Right lobe of liver (tissue), 4 donors: ENCODE measurements around the gene CCL2.

Source experiments
- POLR2A ChIP-seq: fragments of 450-650 bp; IDR thresholded peaks from one replicate; pipeline ENCODE4 v1.6.1; 2017; ENCODE audit warnings: antibody characterized with exemption, mild to moderate bottlenecking
- TF ChIP-seq, protein P1 (sequence below), 4 donors: fragments of 200-600 bp in 3 of 4; fragments of 450-650 bp in 1 of 4; IDR thresholded peaks; one replicate each; pipeline versions ENCODE4 v1.5.1 to v1.8.0; 2016 to 2022; ENCODE audit warnings: antibody characterized with exemption in 4 of 4, mild to moderate bottlenecking in 2 of 4
- donor health status: DM: no; HTN: no; CAD: no.
- donor health status: DM: no; HTN: no; CAD: no.
- donor health status: DM: no; HTN: yes; CAD: no.

DNA sequence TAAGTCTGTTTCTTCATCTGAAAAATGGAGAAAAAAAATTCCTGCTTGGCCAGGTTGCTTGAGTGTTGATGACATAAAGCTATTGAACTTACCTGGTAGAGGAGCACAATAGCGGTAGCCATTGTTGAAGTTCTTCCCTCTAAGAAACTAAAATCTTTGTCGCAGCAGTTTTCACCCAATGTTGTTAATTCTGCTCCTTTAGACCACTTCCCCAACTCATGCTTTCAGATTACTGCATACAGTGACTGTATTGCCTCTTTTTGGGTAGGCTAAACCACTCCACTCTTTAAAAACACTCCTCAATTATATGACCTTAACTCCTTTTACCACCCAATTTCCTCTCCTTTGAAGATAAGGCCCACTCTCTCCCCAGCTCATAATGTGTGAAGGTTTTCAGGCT, 35.7 kb upstream of the CCL2 start:
- TF ChIP-seq, protein P1, sequence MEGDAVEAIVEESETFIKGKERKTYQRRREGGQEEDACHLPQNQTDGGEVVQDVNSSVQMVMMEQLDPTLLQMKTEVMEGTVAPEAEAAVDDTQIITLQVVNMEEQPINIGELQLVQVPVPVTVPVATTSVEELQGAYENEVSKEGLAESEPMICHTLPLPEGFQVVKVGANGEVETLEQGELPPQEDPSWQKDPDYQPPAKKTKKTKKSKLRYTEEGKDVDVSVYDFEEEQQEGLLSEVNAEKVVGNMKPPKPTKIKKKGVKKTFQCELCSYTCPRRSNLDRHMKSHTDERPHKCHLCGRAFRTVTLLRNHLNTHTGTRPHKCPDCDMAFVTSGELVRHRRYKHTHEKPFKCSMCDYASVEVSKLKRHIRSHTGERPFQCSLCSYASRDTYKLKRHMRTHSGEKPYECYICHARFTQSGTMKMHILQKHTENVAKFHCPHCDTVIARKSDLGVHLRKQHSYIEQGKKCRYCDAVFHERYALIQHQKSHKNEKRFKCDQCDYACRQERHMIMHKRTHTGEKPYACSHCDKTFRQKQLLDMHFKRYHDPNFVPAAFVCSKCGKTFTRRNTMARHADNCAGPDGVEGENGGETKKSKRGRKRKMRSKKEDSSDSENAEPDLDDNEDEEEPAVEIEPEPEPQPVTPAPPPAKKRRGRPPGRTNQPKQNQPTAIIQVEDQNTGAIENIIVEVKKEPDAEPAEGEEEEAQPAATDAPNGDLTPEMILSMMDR (IDR thresholded peaks at IDR 0.05) = no peak
- no peak for TF ChIP-seq POLR2A
